ENCODE results near the gene ST6GALNAC2.

ST6GALNAC2 gene

DNA sequence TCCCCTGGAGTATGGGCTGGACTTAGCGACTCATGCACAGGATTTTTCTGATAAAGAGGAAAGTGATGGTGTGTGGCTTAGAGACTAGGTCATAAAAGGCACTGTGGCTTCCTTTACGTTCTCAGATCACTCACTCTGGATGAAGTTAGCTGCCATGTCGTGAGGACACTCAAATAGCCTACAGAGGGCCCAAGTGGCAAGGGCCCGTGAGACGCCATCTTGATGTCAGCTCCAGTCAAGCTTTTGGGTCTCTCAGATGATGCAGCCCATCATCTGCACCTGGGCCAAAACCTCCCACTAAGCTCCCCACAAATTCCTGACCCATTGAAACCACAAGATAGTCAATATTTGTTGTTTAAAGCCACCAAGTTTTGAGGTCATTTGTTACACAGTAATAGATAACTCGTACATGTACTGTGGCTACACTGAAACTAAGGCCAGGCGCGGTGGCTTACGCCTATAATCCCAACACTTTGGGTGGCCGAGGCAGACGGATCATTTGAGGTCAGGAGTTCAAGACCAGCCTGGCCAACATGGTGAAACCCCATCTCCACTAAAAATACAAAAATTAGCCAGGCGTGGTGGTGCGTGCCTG is 14.7 kb downstream of the ST6GALNAC2 start:
- in situ Hi-C loops (cut with HindIII; ENCODE audit: low pct_ligation_motif_present, low sequenced_read_pairs): no loop called here
- DNase-seq: no peak
- Histone ChIP-seq H3K4me3 (ENCODE audit: low read depth, low read length) (no peak overlapping the region), H3K36me3 (replicated peaks) (peaks cover 2% of the 10 kb centered on the region), H3K27ac (no peak overlapping the region), H3K27me3 (replicated peaks) (no peaks in the 10 kb centered on the region)
- TF ChIP-seq, protein P1, sequence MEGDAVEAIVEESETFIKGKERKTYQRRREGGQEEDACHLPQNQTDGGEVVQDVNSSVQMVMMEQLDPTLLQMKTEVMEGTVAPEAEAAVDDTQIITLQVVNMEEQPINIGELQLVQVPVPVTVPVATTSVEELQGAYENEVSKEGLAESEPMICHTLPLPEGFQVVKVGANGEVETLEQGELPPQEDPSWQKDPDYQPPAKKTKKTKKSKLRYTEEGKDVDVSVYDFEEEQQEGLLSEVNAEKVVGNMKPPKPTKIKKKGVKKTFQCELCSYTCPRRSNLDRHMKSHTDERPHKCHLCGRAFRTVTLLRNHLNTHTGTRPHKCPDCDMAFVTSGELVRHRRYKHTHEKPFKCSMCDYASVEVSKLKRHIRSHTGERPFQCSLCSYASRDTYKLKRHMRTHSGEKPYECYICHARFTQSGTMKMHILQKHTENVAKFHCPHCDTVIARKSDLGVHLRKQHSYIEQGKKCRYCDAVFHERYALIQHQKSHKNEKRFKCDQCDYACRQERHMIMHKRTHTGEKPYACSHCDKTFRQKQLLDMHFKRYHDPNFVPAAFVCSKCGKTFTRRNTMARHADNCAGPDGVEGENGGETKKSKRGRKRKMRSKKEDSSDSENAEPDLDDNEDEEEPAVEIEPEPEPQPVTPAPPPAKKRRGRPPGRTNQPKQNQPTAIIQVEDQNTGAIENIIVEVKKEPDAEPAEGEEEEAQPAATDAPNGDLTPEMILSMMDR (IDR thresholded peaks at IDR 0.05; ENCODE audit: low read depth, low read length, missing control alignments): no peak

DNA sequence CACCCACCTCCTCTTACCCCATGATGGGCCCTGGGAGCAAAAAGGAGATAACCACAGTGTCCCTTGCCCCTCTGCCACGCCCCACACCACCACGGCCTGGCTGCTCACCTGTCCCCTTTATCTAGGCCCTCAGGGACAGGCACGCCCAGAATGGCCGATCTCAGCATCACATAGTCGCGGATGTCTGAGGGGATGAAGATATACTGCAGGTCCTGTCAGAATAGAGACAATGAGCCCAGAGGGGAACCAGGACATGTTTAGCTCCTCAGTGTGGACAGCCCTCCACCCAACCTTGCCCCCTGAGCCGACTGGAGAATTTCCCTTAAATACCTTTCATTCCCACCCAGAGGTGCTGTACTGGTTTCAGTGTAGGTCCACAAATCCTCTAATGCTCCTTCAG is 15.2 kb downstream of the ST6GALNAC2 start:
- peaks cover 6% of the 10 kb centered on the region for H3K36me3 ChIP-seq (replicated peaks)
- no peak for DNase-seq
- TF ChIP-seq, protein P1 (IDR thresholded peaks at IDR 0.05; ENCODE audit: low read depth, low read length, missing control alignments): no peak
- no peak overlapping the region for H3K27ac ChIP-seq
- H3K4me3 ChIP-seq (ENCODE audit: low read depth, low read length): no peak overlapping the region
- no peaks in the 10 kb centered on the region for H3K27me3 ChIP-seq (replicated peaks)
- in situ Hi-C loops (cut with HindIII; ENCODE audit: low pct_ligation_motif_present, low sequenced_read_pairs): no loop called here

DNA sequence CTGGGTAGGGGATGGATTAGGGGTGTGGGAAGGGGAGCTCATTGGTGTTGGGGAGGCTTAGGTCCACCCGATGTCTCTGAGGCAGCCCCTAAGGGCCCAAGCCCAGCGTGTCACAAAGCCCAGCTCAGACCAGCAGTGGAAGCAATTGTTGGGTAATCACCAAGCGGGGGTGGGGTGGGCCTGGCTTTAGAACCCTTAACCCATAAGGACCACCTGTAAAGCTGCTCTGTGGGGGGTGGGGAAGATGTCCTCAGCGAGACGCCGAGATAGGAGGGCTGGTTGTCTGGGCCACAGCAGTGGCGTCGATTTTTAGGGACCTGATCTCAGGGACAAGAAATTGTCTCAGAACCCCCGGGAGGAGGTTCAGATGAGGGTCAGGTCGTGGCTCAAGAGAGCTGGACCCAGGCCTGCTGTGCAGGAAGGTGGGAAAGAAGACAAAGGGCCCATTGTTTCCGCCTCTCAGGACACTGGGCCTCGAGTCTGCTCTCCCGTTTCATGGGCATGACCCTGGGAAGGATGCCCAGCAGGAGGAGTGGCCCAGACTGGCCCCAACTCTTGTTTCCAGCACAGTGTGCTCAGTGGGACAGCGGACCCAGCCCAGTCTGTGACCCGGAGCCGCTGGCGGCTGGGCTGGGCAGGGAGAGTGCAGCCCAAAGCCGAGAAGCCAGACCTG is 15.9 kb downstream of the ST6GALNAC2 start:
- in situ Hi-C loops (cut with HindIII; ENCODE audit: low pct_ligation_motif_present, low sequenced_read_pairs): no loop called here
- TF ChIP-seq, protein P1 (IDR thresholded peaks at IDR 0.05; ENCODE audit: low read depth, low read length, missing control alignments): no peak

DNA sequence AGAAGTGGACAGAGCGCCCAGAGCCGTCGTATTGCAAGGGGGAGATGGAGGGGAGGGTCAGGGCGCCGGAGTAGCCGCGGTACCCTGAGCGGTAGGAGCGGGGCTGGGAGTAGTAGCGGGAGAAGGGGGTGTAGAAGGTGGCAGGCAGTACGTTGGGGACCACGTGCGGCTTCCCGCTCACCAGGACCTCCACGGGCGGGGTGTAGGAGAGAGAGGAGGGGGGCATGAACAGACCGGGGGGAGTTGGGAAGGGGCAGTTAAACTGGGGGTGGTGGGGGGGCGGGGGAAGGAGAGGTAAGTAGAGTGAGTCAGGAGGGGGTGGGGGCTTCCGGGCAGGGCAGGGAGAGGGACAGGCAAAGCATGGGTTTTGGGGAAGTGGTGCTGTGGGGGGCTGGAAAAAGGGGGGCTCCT is 16.8 kb downstream of the ST6GALNAC2 start:
- H3K27ac ChIP-seq: no peak overlapping the region
- no peak for DNase-seq
- TF ChIP-seq, protein P1 (IDR thresholded peaks at IDR 0.05; ENCODE audit: low read depth, low read length, missing control alignments): no peak
- in situ Hi-C loops (cut with HindIII; ENCODE audit: low pct_ligation_motif_present, low sequenced_read_pairs): no loop called here
- peaks cover 14% of the 10 kb centered on the region for H3K36me3 ChIP-seq (replicated peaks)
- H3K4me3 ChIP-seq (ENCODE audit: low read depth, low read length): no peak overlapping the region
- no peaks in the 10 kb centered on the region for H3K27me3 ChIP-seq (replicated peaks)

More for the DNA sequence above, 15.9 kb downstream of the ST6GALNAC2 start:
- H3K27me3 ChIP-seq (replicated peaks): no peaks in the 10 kb centered on the region
- H3K27ac ChIP-seq: no peak overlapping the region
- no peak for DNase-seq
- peaks cover 10% of the 10 kb centered on the region for H3K36me3 ChIP-seq (replicated peaks)
- no peak overlapping the region for H3K4me3 ChIP-seq (ENCODE audit: low read depth, low read length)

DNA sequence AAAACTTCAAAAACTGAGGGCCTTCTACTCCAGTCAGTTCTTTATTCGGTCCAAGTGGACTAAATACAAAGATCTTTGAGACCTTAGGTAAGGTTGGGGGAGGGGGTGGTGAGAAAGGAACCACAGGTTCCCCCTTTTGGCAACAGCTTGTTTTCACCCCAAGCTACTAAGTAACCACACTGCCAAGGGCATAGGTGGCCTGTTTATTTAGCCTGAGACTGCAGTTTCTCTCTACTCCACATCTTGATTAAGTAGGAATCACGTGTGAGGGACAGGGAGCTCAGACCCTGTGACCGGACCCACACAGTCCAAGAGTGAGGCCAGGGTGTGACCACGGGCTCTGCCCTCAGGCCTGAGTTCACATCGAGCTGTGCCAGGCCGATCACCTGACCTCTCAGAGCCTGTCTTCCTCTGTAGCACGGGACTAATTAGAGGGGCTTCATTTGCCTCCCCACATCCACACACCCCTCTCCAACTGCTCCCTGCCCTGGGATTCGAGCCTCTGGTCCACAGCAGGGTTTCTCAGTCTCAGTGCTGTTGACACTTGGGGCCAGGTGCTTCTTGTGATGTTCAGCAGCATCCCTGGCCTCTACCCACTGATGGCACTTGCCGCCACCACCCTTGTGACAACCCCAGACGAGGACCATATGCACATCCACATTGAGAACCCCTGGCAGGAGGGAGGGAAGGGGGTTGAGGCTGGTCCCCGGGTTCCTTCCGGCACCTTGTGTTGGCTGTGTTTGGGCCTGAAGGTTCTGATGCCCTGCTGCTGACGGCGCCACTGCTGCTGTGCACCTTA is 17.8 kb downstream of the ST6GALNAC2 start:
- Histone ChIP-seq H3K36me3 (replicated peaks) (peaks cover 17% of the 10 kb centered on the region), H3K27ac (no peak overlapping the region), H3K4me3 (ENCODE audit: low read depth, low read length) (no peak overlapping the region), H3K27me3 (replicated peaks) (no peaks in the 10 kb centered on the region)
- in situ Hi-C loops (cut with HindIII; ENCODE audit: low pct_ligation_motif_present, low sequenced_read_pairs): no loop called here
- DNase-seq: no peak
- TF ChIP-seq, protein P1 (IDR thresholded peaks at IDR 0.05; ENCODE audit: low read depth, low read length, missing control alignments): no peak

All from brain microvascular endothelial cell (primary cell).